HepG2 (cell line): ENCODE results near the gene NELFCD. TPM values are rescaled to one million over a fixed set of nuclear protein-coding genes. Genes with fewer than 3 reads are reported as not detected.

ENCODE experiments used
- ARID5B ChIP-seq: IDR thresholded peaks from 2 replicates; pipeline ENCODE4 v1.4.0; 2020; ENCODE audit warnings: mild to moderate bottlenecking, missing genetic modification reagents
- FOXA1 ChIP-seq, 2 experiments: fragments of 450-650 bp in 1 of 2; sonication (generic) in 1 of 2; formaldehyde crosslinking in 1 of 2; IDR thresholded peaks; 2 replicates each; pipeline versions ENCODE4 v1.4.0 to v1.6.1; 2016 to 2020; ENCODE audit warnings: missing genetic modification reagents in 1 of 2
- MAF1 ChIP-seq: sonication (generic); formaldehyde crosslinking; IDR thresholded peaks from 2 replicates; pipeline ENCODE4 v1.5.0; 2020; ENCODE audit warnings: missing genetic modification reagents, borderline replicate concordance
- RXRB ChIP-seq: IDR thresholded peaks from 2 replicates; pipeline ENCODE4 v1.6.1; 2016; ENCODE audit warnings: borderline replicate concordance, missing genetic modification reagents, missing compliant biosample characterization
- SKI ChIP-seq: fragments of 450-650 bp; IDR thresholded peaks from one replicate; pipeline ENCODE4 v1.6.1; 2018; ENCODE audit warnings: mild to moderate bottlenecking; ENCODE audit not compliant: partially characterized antibody
- SRF ChIP-seq: IDR thresholded peaks from 2 replicates; pipeline ENCODE4 v1.6.1; 2011; ENCODE audit warnings: mild to moderate bottlenecking, low read depth, low read length, moderate library complexity
- polyA plus RNA-seq, 8 experiments: library from polyadenylated mRNA; depleted of rRNA in 3 of 8; stranded (reverse) in 7 of 8; unstranded in 1 of 8; fragments of >200 nt; fragmentation: Illumina TruSeq in 4 of 8; extraction: Trizol in 4 of 8; gene quantifications; 2 replicates each; pipeline versions ENCODE4 v1.2.1 to v1.2.3, GENCODE V29; 2011 to 2016; ENCODE audit warnings: low read depth in 4 of 8, missing spikeins in 1 of 8, mixed read lengths in 1 of 8; ENCODE audit not compliant: insufficient read depth in 1 of 8
- total RNA-seq, 5 experiments: library from RNA; depleted of rRNA; stranded (reverse); fragments of >200 nt; fragmentation: Illumina TruSeq; extraction: Trizol; gene quantifications; 2 replicates each; pipeline ENCODE4 v1.2.3, GENCODE V29; 2016; ENCODE audit warnings: low read depth in 1 of 5
- TF ChIP-seq, protein P1 (sequence below): sonication (generic); formaldehyde crosslinking; IDR thresholded peaks from 2 replicates; pipeline ENCODE4 v1.4.0; 2020; ENCODE audit warnings: mild to moderate bottlenecking, missing genetic modification reagents
- TF ChIP-seq, protein P2 (sequence below): sonication (generic); formaldehyde crosslinking; IDR thresholded peaks from 2 replicates; pipeline ENCODE4 v1.4.0; 2020; ENCODE audit warnings: missing genetic modification reagents
- TF ChIP-seq, protein P3 (sequence below): sonication (generic); formaldehyde crosslinking; IDR thresholded peaks from 2 replicates; pipeline ENCODE4 v1.5.0; 2020; ENCODE audit warnings: missing genetic modification reagents, mild to moderate bottlenecking, borderline replicate concordance
- TF ChIP-seq, protein P4 (sequence below): sonication (generic); formaldehyde crosslinking; IDR thresholded peaks from 2 replicates; pipeline ENCODE4 v1.4.0; 2020; ENCODE audit warnings: missing genetic modification reagents, borderline replicate concordance

Gene NELFCD
- total and polyA plus RNA-seq, 2 of the 13 experiments (the other 11 are each of a cell fraction or from before 2014, with no cell fraction given) = 159 to 203 TPM

DNA sequence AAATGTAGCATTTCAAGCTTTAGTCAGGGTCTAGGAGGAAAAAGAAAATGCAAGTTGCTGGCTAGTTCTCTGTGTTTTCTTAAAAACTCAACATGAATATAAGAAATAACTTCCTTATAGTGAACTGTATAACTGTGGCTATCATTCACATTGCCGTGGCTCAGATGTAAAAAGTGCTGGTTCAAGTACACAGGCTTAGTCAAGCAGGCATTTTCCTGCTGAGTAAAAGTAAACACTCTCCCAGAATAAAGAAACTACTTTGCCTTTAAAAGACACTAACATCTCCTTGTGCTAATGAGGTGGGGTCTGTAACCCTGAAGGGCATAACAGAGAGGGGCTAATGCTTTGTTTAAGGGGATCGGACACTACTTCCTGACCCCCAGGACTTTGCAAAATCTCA lies 47.8 kb downstream of the NELFCD start (continued):
- TF ChIP-seq, protein P1, sequence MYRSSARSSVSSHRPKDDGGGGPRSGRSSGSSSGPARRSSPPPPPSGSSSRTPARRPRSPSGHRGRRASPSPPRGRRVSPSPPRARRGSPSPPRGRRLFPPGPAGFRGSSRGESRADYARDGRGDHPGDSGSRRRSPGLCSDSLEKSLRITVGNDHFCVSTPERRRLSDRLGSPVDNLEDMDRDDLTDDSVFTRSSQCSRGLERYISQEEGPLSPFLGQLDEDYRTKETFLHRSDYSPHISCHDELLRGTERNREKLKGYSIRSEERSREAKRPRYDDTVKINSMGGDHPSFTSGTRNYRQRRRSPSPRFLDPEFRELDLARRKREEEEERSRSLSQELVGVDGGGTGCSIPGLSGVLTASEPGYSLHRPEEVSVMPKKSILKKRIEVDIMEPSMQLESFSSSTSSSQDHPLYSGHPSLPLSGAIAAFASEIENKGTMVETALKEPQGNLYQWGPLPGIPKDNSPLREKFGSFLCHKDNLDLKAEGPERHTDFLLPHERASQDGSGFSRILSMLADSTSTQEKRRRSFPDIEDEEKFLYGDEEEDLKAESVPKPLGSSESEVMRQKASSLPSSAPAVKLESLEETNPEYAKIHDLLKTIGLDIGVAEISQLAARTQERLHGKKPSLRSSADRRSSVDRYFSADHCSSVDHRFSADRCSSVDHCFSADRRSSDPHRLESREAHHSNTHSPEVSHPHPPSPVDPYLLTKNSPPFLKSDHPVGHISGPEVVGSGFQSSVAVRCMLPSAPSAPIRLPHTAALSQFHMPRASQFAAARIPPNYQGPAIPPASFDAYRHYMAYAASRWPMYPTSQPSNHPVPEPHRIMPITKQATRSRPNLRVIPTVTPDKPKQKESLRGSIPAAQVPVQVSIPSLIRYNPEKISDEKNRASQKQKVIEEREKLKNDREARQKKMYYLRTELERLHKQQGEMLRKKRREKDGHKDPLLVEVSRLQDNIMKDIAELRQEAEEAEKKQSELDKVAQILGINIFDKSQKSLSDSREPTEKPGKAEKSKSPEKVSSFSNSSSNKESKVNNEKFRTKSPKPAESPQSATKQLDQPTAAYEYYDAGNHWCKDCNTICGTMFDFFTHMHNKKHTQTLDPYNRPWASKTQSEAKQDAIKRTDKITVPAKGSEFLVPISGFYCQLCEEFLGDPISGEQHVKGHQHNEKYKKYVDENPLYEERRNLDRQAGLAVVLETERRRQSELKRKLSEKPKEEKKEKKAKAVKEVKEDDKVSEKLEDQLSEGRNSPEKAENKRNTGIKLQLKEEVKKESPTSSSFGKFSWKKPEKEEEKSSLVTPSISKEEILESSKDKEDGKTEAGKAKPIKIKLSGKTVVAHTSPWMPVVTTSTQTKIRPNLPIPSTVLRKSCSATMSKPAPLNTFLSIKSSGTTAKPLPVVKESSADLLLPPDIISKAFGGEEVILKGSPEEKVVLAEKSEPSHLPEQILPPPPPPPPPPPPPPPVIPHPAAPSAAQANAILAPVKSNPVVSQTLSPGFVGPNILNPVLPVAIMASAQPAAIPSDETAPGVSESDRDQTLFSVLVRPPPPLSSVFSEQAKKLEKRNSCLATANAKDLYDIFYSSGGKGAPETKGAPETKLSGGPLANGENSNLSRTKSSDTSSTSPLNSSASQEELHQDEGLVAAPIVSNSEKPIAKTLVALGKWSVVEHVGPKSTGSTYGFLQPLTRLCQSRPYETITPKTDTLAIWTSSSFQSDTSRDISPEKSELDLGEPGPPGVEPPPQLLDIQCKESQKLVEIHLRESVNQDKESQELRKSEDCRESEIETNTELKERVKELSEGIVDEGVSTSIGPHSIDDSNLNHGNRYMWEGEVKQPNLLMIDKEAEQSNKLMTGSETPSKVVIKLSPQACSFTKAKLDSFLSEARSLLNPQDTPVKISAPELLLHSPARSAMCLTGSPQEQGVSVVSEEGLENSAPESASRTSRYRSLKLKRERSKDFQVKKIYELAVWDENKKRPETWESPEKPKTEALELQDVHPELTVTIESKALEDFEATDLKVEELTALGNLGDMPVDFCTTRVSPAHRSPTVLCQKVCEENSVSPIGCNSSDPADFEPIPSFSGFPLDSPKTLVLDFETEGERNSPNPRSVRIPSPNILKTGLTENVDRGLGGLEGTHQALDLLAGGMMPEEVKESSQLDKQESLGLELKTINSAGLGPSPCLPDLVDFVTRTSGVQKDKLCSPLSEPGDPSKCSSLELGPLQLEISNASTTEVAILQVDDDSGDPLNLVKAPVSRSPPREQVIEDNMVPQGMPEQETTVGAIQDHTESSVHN = no peak
- TF ChIP-seq RXRB (CRISPR knock-in tag) (0 out of 2 replicates have a peak, but pooled peaks have one; percentile 28), SRF (no peak), SKI (no peak), FOXA1 (IDR thresholded peaks at IDR 0.05) (no peak), FOXA1 (CRISPR knock-in tag; IDR thresholded peaks at IDR 0.05) (peak; percentile 32; the same call in 1 of the 2 replicates), ARID5B (CRISPR knock-in tag) (0 out of 2 replicates have a peak, but pooled peaks have one; percentile 37), MAF1 (CRISPR knock-in tag) (no peak)
- TF ChIP-seq, protein P2, sequence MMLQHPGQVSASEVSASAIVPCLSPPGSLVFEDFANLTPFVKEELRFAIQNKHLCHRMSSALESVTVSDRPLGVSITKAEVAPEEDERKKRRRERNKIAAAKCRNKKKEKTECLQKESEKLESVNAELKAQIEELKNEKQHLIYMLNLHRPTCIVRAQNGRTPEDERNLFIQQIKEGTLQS (CRISPR knock-in tag) = no peak
- TF ChIP-seq, protein P3, sequence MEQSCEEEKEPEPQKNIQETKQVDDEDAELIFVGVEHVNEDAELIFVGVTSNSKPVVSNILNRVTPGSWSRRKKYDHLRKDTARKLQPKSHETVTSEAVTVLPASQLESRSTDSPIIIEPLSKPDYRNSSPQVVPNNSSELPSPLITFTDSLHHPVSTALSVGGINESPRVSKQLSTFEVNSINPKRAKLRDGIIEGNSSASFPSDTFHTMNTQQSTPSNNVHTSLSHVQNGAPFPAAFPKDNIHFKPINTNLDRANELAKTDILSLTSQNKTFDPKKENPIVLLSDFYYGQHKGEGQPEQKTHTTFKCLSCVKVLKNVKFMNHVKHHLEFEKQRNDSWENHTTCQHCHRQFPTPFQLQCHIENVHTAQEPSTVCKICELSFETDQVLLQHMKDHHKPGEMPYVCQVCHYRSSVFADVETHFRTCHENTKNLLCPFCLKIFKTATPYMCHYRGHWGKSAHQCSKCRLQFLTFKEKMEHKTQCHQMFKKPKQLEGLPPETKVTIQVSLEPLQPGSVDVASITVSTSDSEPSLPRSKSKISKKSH (CRISPR knock-in tag) = no peak
- TF ChIP-seq, protein P4, sequence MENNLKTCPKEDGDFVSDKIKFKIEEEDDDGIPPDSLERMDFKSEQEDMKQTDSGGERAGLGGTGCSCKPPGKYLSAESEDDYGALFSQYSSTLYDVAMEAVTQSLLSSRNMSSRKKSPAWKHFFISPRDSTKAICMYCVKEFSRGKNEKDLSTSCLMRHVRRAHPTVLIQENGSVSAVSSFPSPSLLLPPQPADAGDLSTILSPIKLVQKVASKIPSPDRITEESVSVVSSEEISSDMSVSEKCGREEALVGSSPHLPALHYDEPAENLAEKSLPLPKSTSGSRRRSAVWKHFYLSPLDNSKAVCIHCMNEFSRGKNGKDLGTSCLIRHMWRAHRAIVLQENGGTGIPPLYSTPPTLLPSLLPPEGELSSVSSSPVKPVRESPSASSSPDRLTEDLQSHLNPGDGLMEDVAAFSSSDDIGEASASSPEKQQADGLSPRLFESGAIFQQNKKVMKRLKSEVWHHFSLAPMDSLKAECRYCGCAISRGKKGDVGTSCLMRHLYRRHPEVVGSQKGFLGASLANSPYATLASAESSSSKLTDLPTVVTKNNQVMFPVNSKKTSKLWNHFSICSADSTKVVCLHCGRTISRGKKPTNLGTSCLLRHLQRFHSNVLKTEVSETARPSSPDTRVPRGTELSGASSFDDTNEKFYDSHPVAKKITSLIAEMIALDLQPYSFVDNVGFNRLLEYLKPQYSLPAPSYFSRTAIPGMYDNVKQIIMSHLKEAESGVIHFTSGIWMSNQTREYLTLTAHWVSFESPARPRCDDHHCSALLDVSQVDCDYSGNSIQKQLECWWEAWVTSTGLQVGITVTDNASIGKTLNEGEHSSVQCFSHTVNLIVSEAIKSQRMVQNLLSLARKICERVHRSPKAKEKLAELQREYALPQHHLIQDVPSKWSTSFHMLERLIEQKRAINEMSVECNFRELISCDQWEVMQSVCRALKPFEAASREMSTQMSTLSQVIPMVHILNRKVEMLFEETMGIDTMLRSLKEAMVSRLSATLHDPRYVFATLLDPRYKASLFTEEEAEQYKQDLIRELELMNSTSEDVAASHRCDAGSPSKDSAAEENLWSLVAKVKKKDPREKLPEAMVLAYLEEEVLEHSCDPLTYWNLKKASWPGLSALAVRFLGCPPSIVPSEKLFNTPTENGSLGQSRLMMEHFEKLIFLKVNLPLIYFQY = no peak
